DOHH2 (cell line): ENCODE results near the gene CDS2.

Experiments used
- H3F3A ChIP-seq: fragments of 200-600 bp; sonication (generic), shearing (Covaris generic); 2 replicates; pipeline ENCODE4 v1.6.0; 2016; ENCODE audit warnings: antibody characterized with exemption, mild to moderate bottlenecking; ENCODE audit not compliant: control insufficient read depth, insufficient read depth
- H3K27ac ChIP-seq: fragments of 200-600 bp; sonication (generic); 2 replicates; pipeline ENCODE4 v1.5.1; 2014; ENCODE audit warnings: low read depth, mild to moderate bottlenecking, low read length, moderate library complexity
- H3K27me3 ChIP-seq: fragments of 200-600 bp; sonication (generic); 2 replicates; pipeline ENCODE4 v1.6.1; 2014; ENCODE audit warnings: mild to moderate bottlenecking, low read length, mixed read lengths; ENCODE audit not compliant: control insufficient read depth
- H3K36me3 ChIP-seq: fragments of 200-600 bp; sonication (generic); 2 replicates; pipeline ENCODE4 v1.6.1; 2014; ENCODE audit warnings: mild to moderate bottlenecking, low read length, moderate library complexity, mixed read lengths; ENCODE audit not compliant: control insufficient read depth
- H3K4me1 ChIP-seq: fragments of 200-600 bp; sonication (generic); 2 replicates; pipeline ENCODE4 v1.6.1; 2014; ENCODE audit warnings: mild to moderate bottlenecking, low read length, mixed read lengths; ENCODE audit not compliant: control insufficient read depth
- H3K4me2 ChIP-seq: fragments of 200-600 bp; sonication (generic); 2 replicates; pipeline ENCODE4 v1.6.0; 2014; ENCODE audit warnings: mild to moderate bottlenecking, low read length, moderate library complexity
- H3K4me3 ChIP-seq: fragments of 200-600 bp; sonication (generic); 2 replicates; pipeline ENCODE4 v1.5.1; 2014; ENCODE audit warnings: mild to moderate bottlenecking, low read length, mixed read lengths
- H3K79me2 ChIP-seq: fragments of 200-600 bp; sonication (generic); 2 replicates; pipeline ENCODE4 v1.6.1; 2014; ENCODE audit warnings: mild to moderate bottlenecking, low read length, mixed read lengths; ENCODE audit not compliant: control insufficient read depth
- H3K9me2 ChIP-seq: fragments of 200-600 bp; sonication (generic); replicated peaks from 2 replicates; pipeline ENCODE4 v1.6.1; 2014; ENCODE audit warnings: mild to moderate bottlenecking, low read length, mixed read lengths; ENCODE audit not compliant: control insufficient read depth
- H3K9me3 ChIP-seq: fragments of 200-600 bp; sonication (generic); 2 replicates; pipeline ENCODE4 v1.6.1; 2014; ENCODE audit warnings: antibody characterized with exemption, low read length, mixed read lengths; ENCODE audit not compliant: control insufficient read depth, insufficient read depth
- H4K20me1 ChIP-seq: fragments of 200-600 bp; sonication (generic); 2 replicates; pipeline ENCODE4 v1.6.0; 2014; ENCODE audit warnings: low read depth, mild to moderate bottlenecking, antibody characterized with exemption, low read length, moderate library complexity; ENCODE audit not compliant: control insufficient read depth, insufficient read depth
- EZH2phosphoT487 ChIP-seq: fragments of 200-600 bp; sonication (generic); IDR thresholded peaks from 2 replicates; pipeline ENCODE4 v1.6.1; 2017; ENCODE audit warnings: borderline replicate concordance, mild to moderate bottlenecking, antibody characterized with exemption, low read length, moderate library complexity, mixed read lengths
- TF ChIP-seq, protein P1 (sequence below): fragments of 200-600 bp; sonication (generic); IDR thresholded peaks from one replicate; pipeline ENCODE4 v1.5.1; 2014; ENCODE audit warnings: antibody characterized with exemption, mild to moderate bottlenecking, low read depth, low read length; ENCODE audit not compliant: poor library complexity, severe bottlenecking

CDS2 gene

GRCh38 chr20:5145365-5146098 is 18.7 kb downstream of the CDS2 start:
- peak overlapping the region; percentile 55 for H3K4me3 ChIP-seq
- peaks cover 55% of the 10 kb centered on the region for H3K4me1 ChIP-seq
- H3K9me3 ChIP-seq: no peaks in the 10 kb centered on the region
- peak overlapping the region; percentile 69 for H3K4me2 ChIP-seq
- H3K9me2 ChIP-seq: no peaks in the 10 kb centered on the region
- H3K27me3 ChIP-seq: no peaks in the 10 kb centered on the region
- no peak for TF ChIP-seq EZH2phosphoT487
- TF ChIP-seq, protein P1, sequence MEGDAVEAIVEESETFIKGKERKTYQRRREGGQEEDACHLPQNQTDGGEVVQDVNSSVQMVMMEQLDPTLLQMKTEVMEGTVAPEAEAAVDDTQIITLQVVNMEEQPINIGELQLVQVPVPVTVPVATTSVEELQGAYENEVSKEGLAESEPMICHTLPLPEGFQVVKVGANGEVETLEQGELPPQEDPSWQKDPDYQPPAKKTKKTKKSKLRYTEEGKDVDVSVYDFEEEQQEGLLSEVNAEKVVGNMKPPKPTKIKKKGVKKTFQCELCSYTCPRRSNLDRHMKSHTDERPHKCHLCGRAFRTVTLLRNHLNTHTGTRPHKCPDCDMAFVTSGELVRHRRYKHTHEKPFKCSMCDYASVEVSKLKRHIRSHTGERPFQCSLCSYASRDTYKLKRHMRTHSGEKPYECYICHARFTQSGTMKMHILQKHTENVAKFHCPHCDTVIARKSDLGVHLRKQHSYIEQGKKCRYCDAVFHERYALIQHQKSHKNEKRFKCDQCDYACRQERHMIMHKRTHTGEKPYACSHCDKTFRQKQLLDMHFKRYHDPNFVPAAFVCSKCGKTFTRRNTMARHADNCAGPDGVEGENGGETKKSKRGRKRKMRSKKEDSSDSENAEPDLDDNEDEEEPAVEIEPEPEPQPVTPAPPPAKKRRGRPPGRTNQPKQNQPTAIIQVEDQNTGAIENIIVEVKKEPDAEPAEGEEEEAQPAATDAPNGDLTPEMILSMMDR: no peak
- peaks cover 3% of the 10 kb centered on the region; the same call in 1 of the 2 replicates for H3K36me3 ChIP-seq
- H3F3A ChIP-seq: peaks cover 4% of the 10 kb centered on the region; the same call in 1 of the 2 replicates
- H4K20me1 ChIP-seq: no peaks in the 10 kb centered on the region
- H3K79me2 ChIP-seq: peaks cover 78% of the 10 kb centered on the region
- peak overlapping the region; percentile 34; the same call in 1 of the 2 replicates for H3K27ac ChIP-seq

- Histone ChIP-seq H3F3A (peaks cover 4% of the 10 kb centered on the region; the same call in 1 of the 2 replicates), H3K9me2 (no peaks in the 10 kb centered on the region), H3K4me3 (peak overlapping the region; percentile 55), H3K79me2 (peaks cover 78% of the 10 kb centered on the region), H3K4me2 (peak overlapping the region; percentile 69), H3K9me3 (no peaks in the 10 kb centered on the region), H3K36me3 (peaks cover 3% of the 10 kb centered on the region; the same call in 1 of the 2 replicates), H3K27ac (peak overlapping the region; percentile 34; the same call in 1 of the 2 replicates), H3K4me1 (peaks cover 49% of the 10 kb centered on the region), H3K27me3 (no peaks in the 10 kb centered on the region), H4K20me1 (no peaks in the 10 kb centered on the region)
- TF ChIP-seq, protein P1: no peak
- TF ChIP-seq EZH2phosphoT487: no peak
Measured at GRCh38 chr20:5146099-5146668, 19.4 kb downstream of the CDS2 start.

- Histone ChIP-seq H3K4me3 (peak overlapping the region; percentile 55), H3K4me1 (peaks cover 47% of the 10 kb centered on the region), H3K36me3 (peaks cover 3% of the 10 kb centered on the region; the same call in 1 of the 2 replicates), H3K9me2 (no peaks in the 10 kb centered on the region), H4K20me1 (no peaks in the 10 kb centered on the region), H3K9me3 (no peaks in the 10 kb centered on the region), H3K4me2 (peak overlapping the region; percentile 69), H3F3A (peaks cover 4% of the 10 kb centered on the region; the same call in 1 of the 2 replicates), H3K27me3 (no peaks in the 10 kb centered on the region), H3K27ac (no peak overlapping the region), H3K79me2 (peaks cover 70% of the 10 kb centered on the region)
- no peak for TF ChIP-seq EZH2phosphoT487
- TF ChIP-seq, protein P1: no peak
Measured at GRCh38 chr20:5146871-5147592, 20.2 kb downstream of the CDS2 start.
